ENCODE measurements around the gene BAIAP2. TPM values are rescaled to one million over a fixed set of nuclear protein-coding genes. Genes with fewer than 3 reads are reported as not detected.

BAIAP2 gene
- total and polyA plus RNA-seq, 2 of the 13 experiments (the other 11 are each of a cell fraction or from before 2014, with no cell fraction given) = 22.5 to 24.0 TPM

- no peak for TF ChIP-seq RNF219 (CRISPR knock-in tag; IDR thresholded peaks at IDR 0.05)
- no peak for TF ChIP-seq ZBTB33 (CRISPR knock-in tag; IDR thresholded peaks at IDR 0.05)
- TF ChIP-seq TRIM24 (CRISPR knock-in tag; IDR thresholded peaks at IDR 0.05) = no peak
- no peak for TF ChIP-seq ARID3A (IDR thresholded peaks at IDR 0.05; ENCODE audit: low read depth, low read length)
- TF ChIP-seq HNRNPL (IDR thresholded peaks at IDR 0.05; ENCODE audit: low read depth, low read length) = no peak; the same call in 1 of the 2 replicates
- TF ChIP-seq ARNT (IDR thresholded peaks at IDR 0.05) = no peak
- no peak for TF ChIP-seq RORA (CRISPR knock-in tag; IDR thresholded peaks at IDR 0.05)
- no peak for TF ChIP-seq MIER3 (CRISPR knock-in tag; IDR thresholded peaks at IDR 0.05; ENCODE audit: borderline replicate concordance)
- no peak for TF ChIP-seq RFXANK (CRISPR knock-in tag; IDR thresholded peaks at IDR 0.05)
- TF ChIP-seq KLF13 (CRISPR knock-in tag; IDR thresholded peaks at IDR 0.05) = no peak
- no peak for TF ChIP-seq CREBL2 (CRISPR knock-in tag; IDR thresholded peaks at IDR 0.05; ENCODE audit: borderline replicate concordance)
- no peak for TF ChIP-seq GATA4 (IDR thresholded peaks at IDR 0.05; ENCODE audit: borderline replicate concordance, low read depth)
- no peak for TF ChIP-seq DPF2 (CRISPR knock-in tag; IDR thresholded peaks at IDR 0.05; ENCODE audit: borderline replicate concordance, low read depth)
- no peak for TF ChIP-seq ZNF841 (CRISPR knock-in tag; IDR thresholded peaks at IDR 0.05; ENCODE audit: borderline replicate concordance)
- no peak for TF ChIP-seq E2F5 (CRISPR knock-in tag; conservative IDR thresholded peaks at IDR 0.05)
- TF ChIP-seq ZSCAN25 (CRISPR knock-in tag; IDR thresholded peaks at IDR 0.05) = no peak
- peak; percentile 12; the same call in 1 of the 2 replicates for TF ChIP-seq HNF4A (CRISPR knock-in tag; IDR thresholded peaks at IDR 0.05)
- no peak for TF ChIP-seq CEBPZ (IDR thresholded peaks at IDR 0.05; ENCODE audit: low read length)
- TF ChIP-seq YEATS4 (CRISPR knock-in tag; IDR thresholded peaks at IDR 0.05; ENCODE audit: borderline replicate concordance) = peak; percentile 62; the same call in 1 of the 2 replicates
Observed at GRCh38 chr17:81097134-81097942, 62.4 kb downstream of the BAIAP2 start (continued).
